Kidney (tissue), 14 donors: ENCODE data around the gene TADA2A. TPM values are rescaled to one million over a fixed set of nuclear protein-coding genes. Genes with fewer than 3 reads are reported as not detected.

Source experiments
- DNase-seq, 5 donors: peaks; one replicate each; pipeline ENCODE4 v3.0.0-alpha.2; 2013 to 2020
- FAIRE-seq: peaks from 2 replicates; lab custom pipeline; 2012; peaks lifted over from hg19 to GRCh38; lab: Jason Lieb, UNC
- H3K27ac ChIP-seq, 2 donors: one replicate each; pipeline ENCODE4 v1.7.0; 2013; ENCODE audit warnings: low read depth in 2 of 2, low read length in 2 of 2, inconsistent platforms in 1 of 2
- H3K27me3 ChIP-seq: one replicate; pipeline ENCODE4 v1.7.1; 2013; ENCODE audit warnings: low read length, inconsistent platforms; ENCODE audit not compliant: control insufficient read depth, insufficient read depth
- H3K36me3 ChIP-seq, 3 donors: one replicate each; pipeline versions ENCODE4 v1.7.0 to v1.7.1; 2013; ENCODE audit warnings: low read length in 3 of 3, control low read depth in 1 of 3, inconsistent platforms in 1 of 3; ENCODE audit not compliant: insufficient read depth in 3 of 3, control insufficient read depth in 2 of 3
- H3K4me1 ChIP-seq, 3 donors: one replicate each; pipeline versions ENCODE4 v1.7.0 to v1.7.1; 2013; ENCODE audit warnings: low read length in 3 of 3, inconsistent platforms in 1 of 3, low read depth in 1 of 3; ENCODE audit not compliant: control insufficient read depth in 2 of 3, insufficient read depth in 2 of 3
- H3K4me3 ChIP-seq, 3 donors: one replicate each; pipeline versions ENCODE4 v1.7.0 to v1.8.1; 2013; ENCODE audit warnings: low read length in 3 of 3, control low read depth in 1 of 3, inconsistent platforms in 1 of 3
- H3K9ac ChIP-seq, 3 donors: one replicate each; pipeline versions ENCODE4 v1.7.0 to v1.7.1; 2013; ENCODE audit warnings: low read length in 3 of 3, control low read depth in 1 of 3, inconsistent platforms in 1 of 3
- H3K9me3 ChIP-seq, 3 donors: one replicate each; pipeline versions ENCODE4 v1.7.0 to v1.7.1; 2013; ENCODE audit warnings: low read length in 3 of 3, control low read depth in 1 of 3, inconsistent platforms in 1 of 3; ENCODE audit not compliant: control insufficient read depth in 2 of 3, insufficient read depth in 1 of 3
- intact Hi-C: fragments of 100-400 bp; cut with DNase I; formaldehyde crosslinking; loops from one replicate; pipeline ENCODE4 v1.11.1; 2022
- polyA plus RNA-seq: library from polyadenylated mRNA; stranded (reverse); fragments of 350-450 nt; fragmentation: Illumina TruSeq; extraction: RNeasy Lipid Tissue Mini Kit (QIAGEN cat#74804); gene quantifications from one replicate; pipeline ENCODE4 v1.2.3, GENCODE V29; 2014; ENCODE audit warnings: low read depth, low replicate concordance; ENCODE audit not compliant: insufficient read depth
- total RNA-seq: library from RNA; stranded (reverse); fragmentation: NEBNext Ultra II Directional; extraction: Animal tissue kit (Norgen Biotek cat#: 25700); gene quantifications from one replicate; pipeline ENCODE4 v1.2.1, GENCODE V29; 2021
- TF ChIP-seq, protein P1 (sequence below): IDR thresholded peaks from 3 replicates; pipeline ENCODE4 v1.5.1; 2012; ENCODE audit warnings: mild to moderate bottlenecking, moderate library complexity, borderline replicate concordance; ENCODE audit not compliant: insufficient read depth; ENCODE audit errors: extremely low read depth
- donor health status: control.
- donor health status: control.
- donor health status: control.
- donor health status: control.
- donor health status: control.
- donor health status: DM: yes; HTN: yes; CAD: no.
- donor health status: Normal renal cell carcinoma (clear cell type).

The TADA2A gene
- total and polyA plus RNA-seq, 2 donors from 2014 or later = 6.6 to 26.0 TPM

DNA sequence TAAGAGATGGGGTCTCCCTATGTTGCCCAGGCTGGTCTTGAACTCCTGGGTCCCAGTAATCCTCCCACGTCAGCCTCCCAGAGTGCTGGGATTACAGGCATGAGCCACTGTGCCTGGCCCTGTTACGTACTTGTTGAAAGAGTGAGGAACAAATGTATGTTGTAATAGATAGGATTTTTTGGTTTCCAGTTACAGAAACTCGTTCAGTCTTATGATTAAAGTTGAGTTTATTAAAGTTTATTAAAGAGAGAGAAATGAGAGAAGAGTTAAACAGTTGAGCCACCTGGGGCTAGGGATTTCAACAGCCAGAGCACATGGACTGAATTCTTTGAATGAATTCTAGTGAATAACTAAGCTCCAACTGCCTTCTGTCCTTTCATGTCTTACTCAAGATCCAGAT is 3.7 kb downstream of the TADA2A start:
- Histone ChIP-seq H3K27ac (no peak overlapping the region), H3K9me3 (no peaks in the 10 kb centered on the region), H3K4me1 (peaks cover 0 to 6% (median 6%) of the 10 kb centered on the region in 3 donors), H3K9ac (no peak overlapping the region), H3K4me3 (no peak overlapping the region), H3K36me3 (peaks cover 0 to 6% (median 4%) of the 10 kb centered on the region in 3 donors), H3K27me3 (no peaks in the 10 kb centered on the region)
- DNase-seq = no peak
- TF ChIP-seq, protein P1, sequence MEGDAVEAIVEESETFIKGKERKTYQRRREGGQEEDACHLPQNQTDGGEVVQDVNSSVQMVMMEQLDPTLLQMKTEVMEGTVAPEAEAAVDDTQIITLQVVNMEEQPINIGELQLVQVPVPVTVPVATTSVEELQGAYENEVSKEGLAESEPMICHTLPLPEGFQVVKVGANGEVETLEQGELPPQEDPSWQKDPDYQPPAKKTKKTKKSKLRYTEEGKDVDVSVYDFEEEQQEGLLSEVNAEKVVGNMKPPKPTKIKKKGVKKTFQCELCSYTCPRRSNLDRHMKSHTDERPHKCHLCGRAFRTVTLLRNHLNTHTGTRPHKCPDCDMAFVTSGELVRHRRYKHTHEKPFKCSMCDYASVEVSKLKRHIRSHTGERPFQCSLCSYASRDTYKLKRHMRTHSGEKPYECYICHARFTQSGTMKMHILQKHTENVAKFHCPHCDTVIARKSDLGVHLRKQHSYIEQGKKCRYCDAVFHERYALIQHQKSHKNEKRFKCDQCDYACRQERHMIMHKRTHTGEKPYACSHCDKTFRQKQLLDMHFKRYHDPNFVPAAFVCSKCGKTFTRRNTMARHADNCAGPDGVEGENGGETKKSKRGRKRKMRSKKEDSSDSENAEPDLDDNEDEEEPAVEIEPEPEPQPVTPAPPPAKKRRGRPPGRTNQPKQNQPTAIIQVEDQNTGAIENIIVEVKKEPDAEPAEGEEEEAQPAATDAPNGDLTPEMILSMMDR = no peak
- intact Hi-C loops = no loop called here
- FAIRE-seq = no peak

DNA sequence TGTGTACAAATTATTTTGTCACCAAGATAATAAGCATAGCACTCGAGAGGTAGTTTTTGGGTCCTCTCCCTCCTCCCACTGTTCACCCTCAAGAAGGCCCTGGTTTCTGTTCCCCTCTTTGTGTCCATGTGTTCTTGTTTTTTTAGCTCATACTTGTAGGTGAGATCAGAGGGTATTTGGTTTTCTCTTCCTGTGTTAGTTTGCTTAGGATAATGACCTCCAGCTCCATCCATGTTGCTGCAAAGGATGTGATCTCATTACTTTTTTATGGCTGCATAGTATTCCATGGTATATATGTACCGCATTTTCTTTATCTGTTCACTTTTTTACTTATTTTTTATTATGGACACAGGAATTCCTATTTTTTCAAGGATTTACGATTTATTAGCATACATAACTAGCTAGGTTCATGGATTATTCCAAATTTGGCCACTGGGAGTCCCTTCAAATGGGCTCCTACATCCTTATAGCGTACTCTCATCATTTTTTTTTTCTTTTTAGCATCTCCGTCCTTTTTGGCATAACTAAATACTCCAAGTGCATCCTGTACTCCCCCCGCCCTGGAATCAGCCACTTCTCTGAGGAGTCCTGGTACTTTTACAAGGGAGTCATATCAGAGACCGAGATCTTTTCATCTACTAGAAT is 7.3 kb downstream of the TADA2A start:
- intact Hi-C loops = no loop called here
- FAIRE-seq = no peak

GRCh38 chr17:37417852-37418251 is 11.2 kb downstream of the TADA2A start:
- FAIRE-seq (no peak), DNase-seq (no peak)
- Histone ChIP-seq H3K9me3 (no peaks in the 10 kb centered on the region), H3K27ac (no peak overlapping the region), H3K4me3 (no peak overlapping the region), H3K9ac (no peak overlapping the region), H3K27me3 (no peaks in the 10 kb centered on the region), H3K36me3 (peaks cover 0 to 6% (median 4%) of the 10 kb centered on the region in 3 donors), H3K4me1 (no peaks in the 10 kb centered on the region)
- intact Hi-C loops = no loop called here
- TF ChIP-seq, protein P1 = no peak

More for the DNA sequence above, 7.3 kb downstream of the TADA2A start:
- TF ChIP-seq, protein P1 = no peak
- no peak overlapping the region for H3K9ac ChIP-seq
- no peaks in the 10 kb centered on the region for H3K9me3 ChIP-seq
- H3K4me3 ChIP-seq = no peak overlapping the region
- H3K4me1 ChIP-seq = no peaks in the 10 kb centered on the region
- H3K36me3 ChIP-seq = peaks cover 0 to 6% (median 4%) of the 10 kb centered on the region in 3 donors
- H3K27ac ChIP-seq = no peak overlapping the region
- H3K27me3 ChIP-seq = no peaks in the 10 kb centered on the region
- DNase-seq = no peak
